GM23338 (cell line): Measurements from ENCODE around the gene APBA2.

Experiments used
- EZH2 ChIP-seq: fragments of 200-600 bp; sonication (generic); IDR thresholded peaks from one replicate; pipeline ENCODE4 v1.8.0; 2017; ENCODE audit warnings: antibody characterized with exemption, mild to moderate bottlenecking, low read depth; ENCODE audit not compliant: unreplicated experiment
- EZH2phosphoT487 ChIP-seq: fragments of 200-600 bp; sonication (generic); IDR thresholded peaks from one replicate; pipeline ENCODE4 v1.8.1; 2018; ENCODE audit warnings: antibody characterized with exemption; ENCODE audit not compliant: unreplicated experiment
- JUNB ChIP-seq: IDR thresholded peaks from one replicate; pipeline ENCODE4 v1.6.1; 2016; ENCODE audit warnings: antibody characterized with exemption; ENCODE audit not compliant: unreplicated experiment
- NANOG ChIP-seq: IDR thresholded peaks from 2 replicates; pipeline ENCODE4 v1.6.1; 2016; ENCODE audit warnings: antibody characterized with exemption, borderline replicate concordance
- POLR2AphosphoS5 ChIP-seq: IDR thresholded peaks from 2 replicates; pipeline ENCODE4 v1.6.1; 2016; ENCODE audit warnings: antibody characterized with exemption, low read depth
- STAT1 ChIP-seq: IDR thresholded peaks from one replicate; pipeline ENCODE4 v1.6.1; 2016; ENCODE audit warnings: antibody characterized with exemption; ENCODE audit not compliant: unreplicated experiment
- ZNF114 ChIP-seq: fragments of 250-450 bp; sonication (Bioruptor Pico); IDR thresholded peaks from 2 replicates; pipeline ENCODE4 v1.5.0; 2020; ENCODE audit warnings: mild to moderate bottlenecking, moderate library complexity
- TF ChIP-seq, protein P1 (sequence below): IDR thresholded peaks from one replicate; pipeline ENCODE4 v1.6.1; 2018; ENCODE audit warnings: antibody characterized with exemption; ENCODE audit not compliant: unreplicated experiment
- TF ChIP-seq, protein P2 (sequence below), 2 experiments: fragments of 200-600 bp in 1 of 2; sonication (generic) in 1 of 2; conservative IDR thresholded peaks; 2 replicates each; pipeline versions ENCODE4 v1.5.1 to v1.6.1; 2016 to 2017; ENCODE audit warnings: antibody characterized with exemption in 2 of 2, low read depth in 2 of 2, mild to moderate bottlenecking in 2 of 2, moderate library complexity in 1 of 2
- TF ChIP-seq, protein P3 (sequence below): IDR thresholded peaks from 2 replicates; pipeline ENCODE4 v1.6.1; 2016; ENCODE audit warnings: antibody characterized with exemption

DNA sequence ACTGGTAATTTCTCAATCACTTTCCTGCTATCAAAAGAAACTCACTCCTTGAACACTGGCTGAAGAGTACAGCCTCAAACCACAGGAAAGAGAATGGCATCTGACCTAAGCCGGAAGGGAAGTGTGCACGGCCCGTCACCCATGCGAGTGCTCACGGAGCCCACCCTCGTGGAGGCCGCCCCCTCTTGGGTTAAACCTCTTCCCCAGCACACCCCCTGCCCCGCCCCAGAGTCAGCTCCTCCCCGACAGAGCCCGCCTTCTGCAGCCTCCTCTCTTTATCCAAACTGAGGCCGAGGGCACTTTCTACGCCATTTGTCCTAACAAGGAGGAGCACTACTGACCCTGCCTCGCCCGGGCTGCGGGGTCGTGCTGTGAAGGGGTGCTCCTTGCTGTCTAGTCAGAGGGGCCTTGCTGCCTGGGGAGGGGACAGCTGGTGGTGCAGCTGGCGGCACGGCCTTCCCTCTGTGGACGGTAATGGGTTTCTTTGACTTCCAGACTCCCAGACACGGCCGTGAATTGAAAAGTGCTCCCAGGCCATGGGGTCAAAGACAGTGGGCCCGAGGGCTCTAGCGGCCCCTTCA is 246.2 kb downstream of the APBA2 start:
- TF ChIP-seq, protein P1, sequence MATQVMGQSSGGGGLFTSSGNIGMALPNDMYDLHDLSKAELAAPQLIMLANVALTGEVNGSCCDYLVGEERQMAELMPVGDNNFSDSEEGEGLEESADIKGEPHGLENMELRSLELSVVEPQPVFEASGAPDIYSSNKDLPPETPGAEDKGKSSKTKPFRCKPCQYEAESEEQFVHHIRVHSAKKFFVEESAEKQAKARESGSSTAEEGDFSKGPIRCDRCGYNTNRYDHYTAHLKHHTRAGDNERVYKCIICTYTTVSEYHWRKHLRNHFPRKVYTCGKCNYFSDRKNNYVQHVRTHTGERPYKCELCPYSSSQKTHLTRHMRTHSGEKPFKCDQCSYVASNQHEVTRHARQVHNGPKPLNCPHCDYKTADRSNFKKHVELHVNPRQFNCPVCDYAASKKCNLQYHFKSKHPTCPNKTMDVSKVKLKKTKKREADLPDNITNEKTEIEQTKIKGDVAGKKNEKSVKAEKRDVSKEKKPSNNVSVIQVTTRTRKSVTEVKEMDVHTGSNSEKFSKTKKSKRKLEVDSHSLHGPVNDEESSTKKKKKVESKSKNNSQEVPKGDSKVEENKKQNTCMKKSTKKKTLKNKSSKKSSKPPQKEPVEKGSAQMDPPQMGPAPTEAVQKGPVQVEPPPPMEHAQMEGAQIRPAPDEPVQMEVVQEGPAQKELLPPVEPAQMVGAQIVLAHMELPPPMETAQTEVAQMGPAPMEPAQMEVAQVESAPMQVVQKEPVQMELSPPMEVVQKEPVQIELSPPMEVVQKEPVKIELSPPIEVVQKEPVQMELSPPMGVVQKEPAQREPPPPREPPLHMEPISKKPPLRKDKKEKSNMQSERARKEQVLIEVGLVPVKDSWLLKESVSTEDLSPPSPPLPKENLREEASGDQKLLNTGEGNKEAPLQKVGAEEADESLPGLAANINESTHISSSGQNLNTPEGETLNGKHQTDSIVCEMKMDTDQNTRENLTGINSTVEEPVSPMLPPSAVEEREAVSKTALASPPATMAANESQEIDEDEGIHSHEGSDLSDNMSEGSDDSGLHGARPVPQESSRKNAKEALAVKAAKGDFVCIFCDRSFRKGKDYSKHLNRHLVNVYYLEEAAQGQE, result no peak
- TF ChIP-seq, protein P2, sequence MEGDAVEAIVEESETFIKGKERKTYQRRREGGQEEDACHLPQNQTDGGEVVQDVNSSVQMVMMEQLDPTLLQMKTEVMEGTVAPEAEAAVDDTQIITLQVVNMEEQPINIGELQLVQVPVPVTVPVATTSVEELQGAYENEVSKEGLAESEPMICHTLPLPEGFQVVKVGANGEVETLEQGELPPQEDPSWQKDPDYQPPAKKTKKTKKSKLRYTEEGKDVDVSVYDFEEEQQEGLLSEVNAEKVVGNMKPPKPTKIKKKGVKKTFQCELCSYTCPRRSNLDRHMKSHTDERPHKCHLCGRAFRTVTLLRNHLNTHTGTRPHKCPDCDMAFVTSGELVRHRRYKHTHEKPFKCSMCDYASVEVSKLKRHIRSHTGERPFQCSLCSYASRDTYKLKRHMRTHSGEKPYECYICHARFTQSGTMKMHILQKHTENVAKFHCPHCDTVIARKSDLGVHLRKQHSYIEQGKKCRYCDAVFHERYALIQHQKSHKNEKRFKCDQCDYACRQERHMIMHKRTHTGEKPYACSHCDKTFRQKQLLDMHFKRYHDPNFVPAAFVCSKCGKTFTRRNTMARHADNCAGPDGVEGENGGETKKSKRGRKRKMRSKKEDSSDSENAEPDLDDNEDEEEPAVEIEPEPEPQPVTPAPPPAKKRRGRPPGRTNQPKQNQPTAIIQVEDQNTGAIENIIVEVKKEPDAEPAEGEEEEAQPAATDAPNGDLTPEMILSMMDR (conservative IDR thresholded peaks at IDR 0.05; ENCODE audit: low read depth in 2 of 2), result no peak
- TF ChIP-seq EZH2 (no peak), POLR2AphosphoS5 (no peak), EZH2phosphoT487 (no peak), STAT1 (no peak), ZNF114 (no peak), NANOG (no peak), JUNB (no peak)
- TF ChIP-seq, protein P3, sequence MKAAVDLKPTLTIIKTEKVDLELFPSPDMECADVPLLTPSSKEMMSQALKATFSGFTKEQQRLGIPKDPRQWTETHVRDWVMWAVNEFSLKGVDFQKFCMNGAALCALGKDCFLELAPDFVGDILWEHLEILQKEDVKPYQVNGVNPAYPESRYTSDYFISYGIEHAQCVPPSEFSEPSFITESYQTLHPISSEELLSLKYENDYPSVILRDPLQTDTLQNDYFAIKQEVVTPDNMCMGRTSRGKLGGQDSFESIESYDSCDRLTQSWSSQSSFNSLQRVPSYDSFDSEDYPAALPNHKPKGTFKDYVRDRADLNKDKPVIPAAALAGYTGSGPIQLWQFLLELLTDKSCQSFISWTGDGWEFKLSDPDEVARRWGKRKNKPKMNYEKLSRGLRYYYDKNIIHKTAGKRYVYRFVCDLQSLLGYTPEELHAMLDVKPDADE, result no peak
